ENCODE data around the gene RGS8.

DNA sequence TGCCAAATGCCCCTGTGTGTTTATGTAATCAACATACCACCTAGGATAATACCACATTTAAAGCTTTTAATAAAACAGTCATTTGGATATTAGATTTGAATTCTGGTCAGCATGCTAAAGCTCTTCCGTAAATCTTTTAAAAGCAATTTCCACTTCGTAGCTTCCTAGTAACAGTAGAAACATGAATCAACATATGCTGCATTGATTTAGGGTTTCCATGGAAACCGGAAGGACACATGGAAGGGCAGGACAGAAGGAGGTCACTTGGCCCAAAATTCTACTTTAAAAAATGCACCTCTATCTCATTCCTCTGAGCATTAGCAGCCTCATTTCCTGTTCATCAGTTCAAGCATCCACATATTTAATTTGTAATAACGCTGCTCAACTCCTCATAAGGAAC, 8.1 kb downstream of the RGS8 start:
- TF ChIP-seq, protein P1, sequence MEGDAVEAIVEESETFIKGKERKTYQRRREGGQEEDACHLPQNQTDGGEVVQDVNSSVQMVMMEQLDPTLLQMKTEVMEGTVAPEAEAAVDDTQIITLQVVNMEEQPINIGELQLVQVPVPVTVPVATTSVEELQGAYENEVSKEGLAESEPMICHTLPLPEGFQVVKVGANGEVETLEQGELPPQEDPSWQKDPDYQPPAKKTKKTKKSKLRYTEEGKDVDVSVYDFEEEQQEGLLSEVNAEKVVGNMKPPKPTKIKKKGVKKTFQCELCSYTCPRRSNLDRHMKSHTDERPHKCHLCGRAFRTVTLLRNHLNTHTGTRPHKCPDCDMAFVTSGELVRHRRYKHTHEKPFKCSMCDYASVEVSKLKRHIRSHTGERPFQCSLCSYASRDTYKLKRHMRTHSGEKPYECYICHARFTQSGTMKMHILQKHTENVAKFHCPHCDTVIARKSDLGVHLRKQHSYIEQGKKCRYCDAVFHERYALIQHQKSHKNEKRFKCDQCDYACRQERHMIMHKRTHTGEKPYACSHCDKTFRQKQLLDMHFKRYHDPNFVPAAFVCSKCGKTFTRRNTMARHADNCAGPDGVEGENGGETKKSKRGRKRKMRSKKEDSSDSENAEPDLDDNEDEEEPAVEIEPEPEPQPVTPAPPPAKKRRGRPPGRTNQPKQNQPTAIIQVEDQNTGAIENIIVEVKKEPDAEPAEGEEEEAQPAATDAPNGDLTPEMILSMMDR (IDR thresholded peaks at IDR 0.05): no peak
- TF ChIP-seq POLR2A (IDR thresholded peaks at IDR 0.05): no peak

Measured in heart left ventricle (tissue), 13 donors.